Stomach smooth muscle (tissue), 2 donors: Measurements from ENCODE around the gene VPS41.

ENCODE experiments used
- H3K27ac ChIP-seq: one replicate; pipeline ENCODE4 v1.7.0; 2013; ENCODE audit warnings: mild to moderate bottlenecking, low read length, inconsistent platforms
- H3K27me3 ChIP-seq, 2 donors: one replicate each; pipeline ENCODE4 v1.7.0; 2013; ENCODE audit warnings: low read length in 2 of 2; ENCODE audit not compliant: insufficient read depth in 2 of 2, control insufficient read depth in 1 of 2
- H3K36me3 ChIP-seq, 2 donors: one replicate each; pipeline ENCODE4 v1.7.0; 2013; ENCODE audit warnings: low read length in 2 of 2; ENCODE audit not compliant: control insufficient read depth in 2 of 2, insufficient read depth in 2 of 2
- H3K4me1 ChIP-seq: one replicate; pipeline ENCODE4 v1.7.0; 2013; ENCODE audit warnings: low read length; ENCODE audit not compliant: control insufficient read depth, insufficient read depth
- H3K4me3 ChIP-seq, 2 donors: one replicate each; pipeline ENCODE4 v1.7.0; 2013; ENCODE audit warnings: low read length in 2 of 2
- H3K9ac ChIP-seq, 2 donors: one replicate each; pipeline ENCODE4 v1.7.0; 2013; ENCODE audit warnings: low read length in 2 of 2, mild to moderate bottlenecking in 1 of 2
- H3K9me3 ChIP-seq, 2 donors: one replicate each; pipeline ENCODE4 v1.7.0; 2013; ENCODE audit warnings: low read length in 2 of 2; ENCODE audit not compliant: control insufficient read depth in 2 of 2
- donor health status: healthy.
- donor health status: Pancreatic carcinoma.

VPS41 gene

GRCh38 chr7:38907066-38907465 lies 1.9 kb downstream of the VPS41 start:
- Histone ChIP-seq H3K9ac (no peak overlapping the region), H3K4me1 (no peaks in the 10 kb centered on the region), H3K27me3 (no peaks in the 10 kb centered on the region), H3K9me3 (no peaks in the 10 kb centered on the region), H3K36me3 (no peaks in the 10 kb centered on the region), H3K27ac (no peak overlapping the region), H3K4me3 (no peak overlapping the region)

- no peaks in the 10 kb centered on the region for H3K4me1 ChIP-seq
- no peak overlapping the region for H3K27ac ChIP-seq
- no peak overlapping the region for H3K4me3 ChIP-seq
These were observed 3.8 kb downstream of the VPS41 start for GRCh38 chr7:38905056-38905759.

GRCh38 chr7:38903057-38903456 lies 5.9 kb downstream of the VPS41 start:
- H3K4me3 ChIP-seq, result no peak overlapping the region
- H3K9ac ChIP-seq, result no peak overlapping the region
- H3K36me3 ChIP-seq, result no peaks in the 10 kb centered on the region
- H3K27me3 ChIP-seq, result no peaks in the 10 kb centered on the region
- H3K27ac ChIP-seq, result no peak overlapping the region
- no peaks in the 10 kb centered on the region for H3K9me3 ChIP-seq
- no peaks in the 10 kb centered on the region for H3K4me1 ChIP-seq

More at GRCh38 chr7:38905056-38905759, 3.8 kb downstream of the VPS41 start:
- H3K9ac ChIP-seq, result no peak overlapping the region
- H3K27me3 ChIP-seq, result no peaks in the 10 kb centered on the region
- H3K9me3 ChIP-seq, result no peaks in the 10 kb centered on the region
- no peaks in the 10 kb centered on the region for H3K36me3 ChIP-seq

- Histone ChIP-seq H3K9ac (no peak overlapping the region), H3K4me3 (no peak overlapping the region), H3K4me1 (no peaks in the 10 kb centered on the region), H3K36me3 (no peaks in the 10 kb centered on the region), H3K9me3 (no peaks in the 10 kb centered on the region), H3K27me3 (no peaks in the 10 kb centered on the region), H3K27ac (no peak overlapping the region)
These were observed 6.5 kb downstream of the VPS41 start for GRCh38 chr7:38902449-38902848.

GRCh38 chr7:38893061-38893460 lies 15.9 kb downstream of the VPS41 start:
- Histone ChIP-seq H3K27ac (no peak overlapping the region), H3K4me3 (no peak overlapping the region), H3K9me3 (no peaks in the 10 kb centered on the region), H3K9ac (no peak overlapping the region), H3K4me1 (no peaks in the 10 kb centered on the region), H3K27me3 (no peaks in the 10 kb centered on the region), H3K36me3 (peaks cover 0 to 5% of the 10 kb centered on the region in 2 donors)

DNA sequence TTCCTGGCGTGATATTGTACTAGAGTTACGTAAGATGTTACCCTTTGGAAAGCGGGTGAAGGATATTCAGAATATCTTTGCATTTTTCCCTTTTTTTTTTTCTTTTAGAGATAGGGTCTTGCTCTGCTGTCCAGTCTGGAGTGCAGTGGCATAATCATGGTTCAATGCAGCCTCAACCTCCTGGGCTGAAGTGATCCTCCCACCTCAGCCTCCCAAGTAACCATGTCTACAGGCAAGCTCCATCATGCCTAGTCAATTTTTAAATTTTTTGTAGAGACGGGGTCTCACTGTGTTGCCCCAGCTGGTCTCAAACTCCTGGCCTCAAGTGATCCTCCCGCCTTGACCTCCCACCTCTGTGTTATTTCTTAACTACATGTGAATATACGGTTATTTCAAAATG lies 18.4 kb downstream of the VPS41 start:
- no peak overlapping the region for H3K4me3 ChIP-seq
- no peak overlapping the region for H3K9ac ChIP-seq
- H3K27ac ChIP-seq, result no peak overlapping the region
- no peaks in the 10 kb centered on the region for H3K27me3 ChIP-seq
- peaks cover 0 to 1% of the 10 kb centered on the region in 2 donors for H3K36me3 ChIP-seq
- no peaks in the 10 kb centered on the region for H3K4me1 ChIP-seq
- H3K9me3 ChIP-seq, result no peaks in the 10 kb centered on the region

- H3K4me3 ChIP-seq, result no peak overlapping the region
- no peaks in the 10 kb centered on the region for H3K9me3 ChIP-seq
- no peaks in the 10 kb centered on the region for H3K36me3 ChIP-seq
- no peak overlapping the region for H3K9ac ChIP-seq
- no peak overlapping the region for H3K27ac ChIP-seq
- no peaks in the 10 kb centered on the region for H3K4me1 ChIP-seq
- H3K27me3 ChIP-seq, result no peaks in the 10 kb centered on the region
These were observed 19.0 kb downstream of the VPS41 start for GRCh38 chr7:38889872-38890432.

- Histone ChIP-seq H3K4me3 (no peak overlapping the region), H3K9ac (no peak overlapping the region), H3K27me3 (no peaks in the 10 kb centered on the region), H3K9me3 (no peaks in the 10 kb centered on the region), H3K36me3 (no peaks in the 10 kb centered on the region), H3K27ac (no peak overlapping the region), H3K4me1 (no peaks in the 10 kb centered on the region)
These were observed 19.9 kb downstream of the VPS41 start for GRCh38 chr7:38889079-38889478.

DNA sequence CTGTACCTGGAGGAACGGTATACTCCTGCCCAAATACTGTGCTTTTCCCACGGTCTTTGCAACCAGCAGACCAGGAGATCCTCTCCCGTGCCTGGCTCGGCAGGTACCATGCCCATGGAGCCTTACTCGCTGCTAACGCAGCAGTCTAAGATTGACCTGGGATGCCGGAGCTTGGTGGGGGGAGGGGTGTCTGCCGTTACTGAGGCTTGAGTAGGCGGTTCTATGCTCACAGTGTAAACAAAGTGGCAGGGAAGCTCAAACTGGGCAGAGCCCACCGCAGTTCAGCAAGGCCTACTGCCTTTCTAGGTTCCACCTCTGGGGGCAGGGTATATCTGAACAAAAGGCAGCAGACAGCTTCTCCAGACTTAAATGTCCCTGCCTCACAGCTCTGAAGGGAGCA lies 22.7 kb downstream of the VPS41 start:
- Histone ChIP-seq H3K36me3 (no peaks in the 10 kb centered on the region), H3K4me1 (no peaks in the 10 kb centered on the region), H3K4me3 (no peak overlapping the region), H3K27ac (no peak overlapping the region), H3K9ac (no peak overlapping the region), H3K9me3 (no peaks in the 10 kb centered on the region), H3K27me3 (no peaks in the 10 kb centered on the region)

DNA sequence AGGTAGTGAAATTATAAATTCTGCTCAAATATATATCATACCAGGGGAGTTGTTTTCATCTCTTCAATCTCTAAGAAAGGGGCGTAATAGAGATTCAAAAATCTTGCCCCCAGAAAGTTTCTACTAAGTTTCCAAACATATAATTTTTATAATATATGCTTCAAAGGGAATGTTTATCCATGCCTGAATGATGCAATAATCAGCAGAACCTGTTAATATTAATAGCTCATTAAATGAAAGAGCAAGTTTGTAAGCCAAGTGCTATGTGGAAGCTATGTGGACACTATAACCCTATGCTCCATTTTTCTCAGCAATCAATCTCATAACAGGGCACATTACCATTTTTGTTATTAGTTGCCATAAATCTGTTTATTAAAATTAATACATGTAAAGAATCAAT lies 25.3 kb downstream of the VPS41 start:
- no peaks in the 10 kb centered on the region for H3K4me1 ChIP-seq
- H3K36me3 ChIP-seq, result no peaks in the 10 kb centered on the region

DNA sequence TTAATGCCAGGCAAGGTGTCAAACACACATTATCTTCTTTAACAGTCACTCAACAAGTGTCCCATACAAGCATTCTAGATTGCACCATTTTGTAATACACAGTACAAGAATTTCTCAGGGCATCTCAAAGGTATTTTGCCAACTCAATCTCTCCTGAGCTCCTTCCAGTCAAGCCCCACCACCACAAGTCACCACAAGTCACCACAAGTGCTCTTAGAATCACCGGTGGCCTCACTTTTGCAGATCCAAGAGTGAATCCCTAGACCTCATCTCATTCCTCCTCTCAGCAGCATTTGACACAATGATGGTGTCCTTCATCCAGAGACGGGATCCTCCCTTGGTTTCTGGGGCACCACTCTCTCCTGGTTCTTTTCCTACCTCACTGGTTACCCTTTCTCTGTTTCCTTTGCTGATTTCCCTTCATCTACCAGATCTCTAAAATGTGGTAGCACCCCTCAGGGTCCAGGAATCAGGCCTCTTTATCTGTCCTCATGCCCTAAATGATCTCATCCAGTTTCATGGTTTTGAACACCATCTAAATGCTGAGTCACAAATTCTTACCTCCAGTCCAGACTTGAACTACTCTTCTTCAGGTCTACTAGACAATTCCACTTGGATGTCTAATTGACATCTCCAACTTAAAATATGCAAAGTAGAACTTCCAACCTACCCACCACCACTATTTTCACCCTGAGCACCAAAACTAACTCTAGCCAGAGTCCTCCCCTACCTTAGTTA lies 26.9 kb downstream of the VPS41 start:
- Histone ChIP-seq H3K27me3 (no peaks in the 10 kb centered on the region), H3K36me3 (no peaks in the 10 kb centered on the region), H3K4me1 (no peaks in the 10 kb centered on the region), H3K9me3 (no peaks in the 10 kb centered on the region), H3K4me3 (no peak overlapping the region), H3K27ac (no peak overlapping the region), H3K9ac (no peak overlapping the region)

More for the DNA sequence above, 25.3 kb downstream of the VPS41 start:
- no peaks in the 10 kb centered on the region for H3K9me3 ChIP-seq
- H3K27ac ChIP-seq, result no peak overlapping the region
- H3K27me3 ChIP-seq, result no peaks in the 10 kb centered on the region
- H3K9ac ChIP-seq, result no peak overlapping the region
- H3K4me3 ChIP-seq, result no peak overlapping the region
